IPS-NIHi7 (cell line): ENCODE results near the gene CAB39.
A peak's percentile ranks its signal among the peaks of the same experiment; 100 is the strongest.
"Not testable (repeated sequence)": the region's sequence is repeated elsewhere in the genome, so short reads cannot be mapped to it uniquely, and the experiment has no call there.

Experiments
- DNase-seq: peaks from one replicate; pipeline ENCODE4 v3.0.0; 2012; ENCODE audit warnings: mixed read lengths; ENCODE audit errors: extremely low spot score

The CAB39 gene

GRCh38 chr2:230684270-230685168 is 28.1 kb upstream of the CAB39 start:
- no peak for DNase-seq

GRCh38 chr2:230685178-230685577 is 27.5 kb upstream of the CAB39 start:
- DNase-seq: no peak

GRCh38 chr2:230687498-230687897 is 25.1 kb upstream of the CAB39 start:
- DNase-seq: no peak

- DNase-seq: no peak
Observed at GRCh38 chr2:230688490-230688889, 24.2 kb upstream of the CAB39 start.

GRCh38 chr2:230690439-230690838 is 22.2 kb upstream of the CAB39 start:
- DNase-seq: no peak

GRCh38 chr2:230691005-230691647 is 21.5 kb upstream of the CAB39 start:
- DNase-seq: peak; percentile 68

GRCh38 chr2:230692760-230693159 is 19.9 kb upstream of the CAB39 start:
- no peak for DNase-seq

- no peak for DNase-seq
Observed at GRCh38 chr2:230693411-230693810, 19.2 kb upstream of the CAB39 start.

GRCh38 chr2:230694241-230694640 is 18.4 kb upstream of the CAB39 start:
- DNase-seq: no peak

GRCh38 chr2:230695551-230695950 is 17.1 kb upstream of the CAB39 start:
- no peak for DNase-seq

- no peak for DNase-seq
Observed at GRCh38 chr2:230696670-230697069, 16.0 kb upstream of the CAB39 start.

- no peak for DNase-seq
Observed at GRCh38 chr2:230697676-230698075, 15.0 kb upstream of the CAB39 start.

GRCh38 chr2:230698753-230699152 is 13.9 kb upstream of the CAB39 start:
- DNase-seq: not testable (repeated sequence)

- no peak for DNase-seq
Observed at GRCh38 chr2:230700447-230700846, 12.2 kb upstream of the CAB39 start.

- DNase-seq: no peak
Observed at GRCh38 chr2:230701308-230701707, 11.3 kb upstream of the CAB39 start.

GRCh38 chr2:230702457-230702856 is 10.2 kb upstream of the CAB39 start:
- DNase-seq: not testable (repeated sequence)

GRCh38 chr2:230703514-230703913 is 9.1 kb upstream of the CAB39 start:
- DNase-seq: no peak

GRCh38 chr2:230706053-230706521 is 6.6 kb upstream of the CAB39 start:
- DNase-seq: no peak

- no peak for DNase-seq
Observed at GRCh38 chr2:230706966-230707365, 5.7 kb upstream of the CAB39 start.

- DNase-seq: no peak
Observed at GRCh38 chr2:230708204-230708603, 4.4 kb upstream of the CAB39 start.

- DNase-seq: no peak
Observed at GRCh38 chr2:230711224-230711623, 1.4 kb upstream of the CAB39 start.

- peak; percentile 23 for DNase-seq
Observed at GRCh38 chr2:230713331-230714135, 891 bp downstream of the CAB39 start.
